SK-N-SH treated with all-trans-retinoic acid at 6 μM for 48 hours (cell line): ENCODE data around the gene CH25H.

Experiments used
- ATAC-seq: fragments of 200-7000 bp; cut with Tn5 transposase; 3 replicates; pipeline ENCODE4 v1.9.1; 2020; ENCODE audit warnings: mild to moderate bottlenecking, moderate library complexity
- ARNTL ChIP-seq: fragments of 450-650 bp; formaldehyde crosslinking; IDR thresholded peaks from 2 replicates; pipeline ENCODE4 v1.5.0; 2020; ENCODE audit warnings: low read depth, mild to moderate bottlenecking, moderate library complexity, borderline replicate concordance
- BACH2 ChIP-seq: fragments of 250-450 bp; sonication (Bioruptor Pico); IDR thresholded peaks from 2 replicates; pipeline ENCODE4 v1.9.0; 2021; ENCODE audit warnings: mild to moderate bottlenecking, borderline replicate concordance
- CREB5 ChIP-seq: fragments of 250-450 bp; sonication (Bioruptor Pico); IDR thresholded peaks from 2 replicates; pipeline ENCODE4 v1.5.1; 2020; ENCODE audit warnings: low read depth, mild to moderate bottlenecking, moderate library complexity
- CSDC2 ChIP-seq: fragments of 250-450 bp; sonication (Bioruptor Pico); IDR thresholded peaks from 2 replicates; pipeline ENCODE4 v1.5.0; 2020; ENCODE audit warnings: mild to moderate bottlenecking, moderate library complexity
- CSRNP3 ChIP-seq: fragments of 250-450 bp; sonication (Bioruptor Pico); IDR thresholded peaks from 2 replicates; pipeline ENCODE4 v1.5.1; 2021; ENCODE audit warnings: mild to moderate bottlenecking, moderate library complexity
- ESRRG ChIP-seq: fragments of 250-450 bp; sonication (Bioruptor Pico); IDR thresholded peaks from 2 replicates; pipeline ENCODE4 v1.6.1; 2021; ENCODE audit warnings: mild to moderate bottlenecking
- GLIS3 ChIP-seq: fragments of 250-450 bp; sonication (Bioruptor Pico); IDR thresholded peaks from 2 replicates; pipeline ENCODE4 v1.5.0; 2020; ENCODE audit warnings: mild to moderate bottlenecking, moderate library complexity
- ISL1 ChIP-seq: fragments of 250-450 bp; sonication (Bioruptor Pico); IDR thresholded peaks from 2 replicates; pipeline ENCODE4 v2.1.2; 2022; ENCODE audit warnings: mild to moderate bottlenecking, moderate library complexity
- OSR1 ChIP-seq: fragments of 250-450 bp; sonication (Bioruptor Pico); IDR thresholded peaks from 2 replicates; pipeline ENCODE4 v1.8.0; 2022; ENCODE audit warnings: moderate library complexity, mild to moderate bottlenecking, inconsistent platforms
- PATZ1 ChIP-seq: fragments of 250-450 bp; sonication (Bioruptor Pico); IDR thresholded peaks from 2 replicates; pipeline ENCODE4 v1.8.0; 2020; ENCODE audit warnings: mild to moderate bottlenecking, moderate library complexity, borderline replicate concordance
- PPARA ChIP-seq: fragments of 250-450 bp; sonication (Bioruptor Pico); IDR thresholded peaks from 2 replicates; pipeline ENCODE4 v1.5.0; 2020; ENCODE audit warnings: mild to moderate bottlenecking, borderline replicate concordance
- RARB ChIP-seq: fragments of 250-450 bp; sonication (Bioruptor Pico); IDR thresholded peaks from 2 replicates; pipeline ENCODE4 v1.8.0; 2021; ENCODE audit warnings: mild to moderate bottlenecking, moderate library complexity
- SNAI2 ChIP-seq: fragments of 250-450 bp; sonication (Bioruptor Pico); IDR thresholded peaks from 2 replicates; pipeline ENCODE4 v1.5.0; 2020; ENCODE audit warnings: mild to moderate bottlenecking, moderate library complexity
- TCF4 ChIP-seq: fragments of 250-450 bp; sonication (Bioruptor Pico); IDR thresholded peaks from 2 replicates; pipeline ENCODE4 v1.8.0; 2021; ENCODE audit warnings: mild to moderate bottlenecking, moderate library complexity, borderline replicate concordance
- TSHZ2 ChIP-seq: fragments of 250-450 bp; sonication (Bioruptor Pico); IDR thresholded peaks from 2 replicates; pipeline ENCODE4 v1.5.0; 2020; ENCODE audit warnings: mild to moderate bottlenecking, moderate library complexity
- ZC3H10 ChIP-seq: fragments of 250-450 bp; sonication (Bioruptor Pico); IDR thresholded peaks from 2 replicates; pipeline ENCODE4 v1.5.1; 2021; ENCODE audit warnings: mild to moderate bottlenecking, moderate library complexity
- ZFP30 ChIP-seq: fragments of 450-650 bp; formaldehyde crosslinking; IDR thresholded peaks from 2 replicates; pipeline ENCODE4 v1.5.0; 2022; ENCODE audit warnings: mild to moderate bottlenecking, moderate library complexity
- ZNF565 ChIP-seq: fragments of 450-650 bp; formaldehyde crosslinking; conservative IDR thresholded peaks from 2 replicates; pipeline ENCODE4 v1.5.0; 2020; ENCODE audit warnings: low read depth, mild to moderate bottlenecking, moderate library complexity
- ZNF70 ChIP-seq: fragments of 450-650 bp; formaldehyde crosslinking; IDR thresholded peaks from 2 replicates; pipeline ENCODE4 v1.5.0; 2020; ENCODE audit warnings: mild to moderate bottlenecking, moderate library complexity
- ZNF8 ChIP-seq: fragments of 450-650 bp; formaldehyde crosslinking; IDR thresholded peaks from 2 replicates; pipeline ENCODE4 v1.5.0; 2020; ENCODE audit warnings: mild to moderate bottlenecking, moderate library complexity
- TF ChIP-seq, protein P1 (sequence below): fragments of 250-450 bp; sonication (Bioruptor Pico); IDR thresholded peaks from 2 replicates; pipeline ENCODE4 v1.8.0; 2021; ENCODE audit warnings: low read depth, mild to moderate bottlenecking, moderate library complexity, borderline replicate concordance

CH25H gene

DNA sequence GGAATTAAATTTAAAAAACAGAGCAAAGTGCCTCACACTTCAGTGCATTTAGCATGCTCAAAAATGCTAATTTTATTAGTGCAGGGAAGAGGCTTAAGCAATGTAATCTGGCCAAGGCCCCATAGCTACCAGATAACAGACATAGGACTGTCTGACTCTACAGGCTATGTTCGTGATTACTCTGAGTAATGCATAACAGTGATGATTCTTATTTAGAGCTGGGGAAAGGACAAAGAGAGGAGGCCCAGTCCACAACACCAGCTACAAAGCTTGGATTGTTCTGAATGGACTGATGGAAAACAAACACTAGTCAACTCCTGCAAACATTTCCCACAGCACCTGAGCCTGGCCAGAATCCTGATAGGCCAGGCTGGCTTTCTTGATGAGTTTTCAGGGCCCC, 8.4 kb upstream of the CH25H start (continued):
- TF ChIP-seq, protein P1, sequence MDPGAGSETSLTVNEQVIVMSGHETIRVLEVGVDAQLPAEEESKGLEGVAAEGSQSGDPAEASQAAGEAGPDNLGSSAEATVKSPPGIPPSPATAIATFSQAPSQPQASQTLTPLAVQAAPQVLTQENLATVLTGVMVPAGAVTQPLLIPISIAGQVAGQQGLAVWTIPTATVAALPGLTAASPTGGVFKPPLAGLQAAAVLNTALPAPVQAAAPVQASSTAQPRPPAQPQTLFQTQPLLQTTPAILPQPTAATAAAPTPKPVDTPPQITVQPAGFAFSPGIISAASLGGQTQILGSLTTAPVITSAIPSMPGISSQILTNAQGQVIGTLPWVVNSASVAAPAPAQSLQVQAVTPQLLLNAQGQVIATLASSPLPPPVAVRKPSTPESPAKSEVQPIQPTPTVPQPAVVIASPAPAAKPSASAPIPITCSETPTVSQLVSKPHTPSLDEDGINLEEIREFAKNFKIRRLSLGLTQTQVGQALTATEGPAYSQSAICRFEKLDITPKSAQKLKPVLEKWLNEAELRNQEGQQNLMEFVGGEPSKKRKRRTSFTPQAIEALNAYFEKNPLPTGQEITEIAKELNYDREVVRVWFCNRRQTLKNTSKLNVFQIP = no peak
- TF ChIP-seq ARNTL (CRISPR knock-in tag) = no peak
- TF ChIP-seq, all 23 proteins: peak for 0

DNA sequence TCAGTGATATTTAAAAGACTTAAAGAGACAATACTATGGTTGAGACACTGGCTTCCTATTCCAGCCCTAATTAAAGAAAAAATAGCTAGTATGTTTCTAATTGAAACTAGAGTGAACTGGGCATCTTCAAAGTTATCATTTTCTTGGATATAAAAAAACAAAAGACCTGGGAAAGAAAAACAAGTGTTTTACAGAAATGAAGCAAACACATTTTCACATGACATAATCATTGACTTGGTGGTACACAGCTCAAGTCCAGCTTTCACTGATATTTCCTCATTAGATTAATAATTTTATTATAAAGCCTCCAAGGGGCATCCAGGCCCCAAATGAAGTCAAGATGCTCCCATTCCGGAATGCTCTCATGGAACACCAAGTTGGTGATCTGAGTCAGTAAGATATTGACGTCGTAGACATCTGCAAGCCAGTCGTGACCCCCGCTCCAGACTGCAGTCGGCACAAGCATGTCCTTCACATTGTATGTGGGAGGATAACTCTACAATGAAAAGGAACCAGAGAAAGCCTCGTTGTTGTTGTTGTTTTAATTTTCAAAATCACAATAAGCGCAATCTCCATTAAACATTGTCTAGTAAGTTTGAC, 7.5 kb upstream of the CH25H start:
- no peak for TF ChIP-seq BACH2
- no peak for TF ChIP-seq ZNF70
- no peak for TF ChIP-seq CREB5 (CRISPR knock-in tag)
- no peak for TF ChIP-seq CSRNP3 (CRISPR knock-in tag)
- no peak for TF ChIP-seq ISL1
- TF ChIP-seq ZNF565 (CRISPR knock-in tag) = no peak
- TF ChIP-seq PATZ1 (CRISPR knock-in tag) = no peak
- no peak for TF ChIP-seq OSR1 (CRISPR knock-in tag)
- TF ChIP-seq, protein P1 = no peak
- TF ChIP-seq GLIS3 (CRISPR knock-in tag) = no peak
- no peak for TF ChIP-seq RARB (CRISPR knock-in tag)
- TF ChIP-seq ZC3H10 = no peak
- TF ChIP-seq CSDC2 (CRISPR knock-in tag) = no peak
- no peak for TF ChIP-seq ZNF8 (CRISPR knock-in tag)
- no peak for TF ChIP-seq ZFP30 (CRISPR knock-in tag)
- TF ChIP-seq PPARA (CRISPR knock-in tag) = no peak
- TF ChIP-seq ARNTL (CRISPR knock-in tag) = no peak

DNA sequence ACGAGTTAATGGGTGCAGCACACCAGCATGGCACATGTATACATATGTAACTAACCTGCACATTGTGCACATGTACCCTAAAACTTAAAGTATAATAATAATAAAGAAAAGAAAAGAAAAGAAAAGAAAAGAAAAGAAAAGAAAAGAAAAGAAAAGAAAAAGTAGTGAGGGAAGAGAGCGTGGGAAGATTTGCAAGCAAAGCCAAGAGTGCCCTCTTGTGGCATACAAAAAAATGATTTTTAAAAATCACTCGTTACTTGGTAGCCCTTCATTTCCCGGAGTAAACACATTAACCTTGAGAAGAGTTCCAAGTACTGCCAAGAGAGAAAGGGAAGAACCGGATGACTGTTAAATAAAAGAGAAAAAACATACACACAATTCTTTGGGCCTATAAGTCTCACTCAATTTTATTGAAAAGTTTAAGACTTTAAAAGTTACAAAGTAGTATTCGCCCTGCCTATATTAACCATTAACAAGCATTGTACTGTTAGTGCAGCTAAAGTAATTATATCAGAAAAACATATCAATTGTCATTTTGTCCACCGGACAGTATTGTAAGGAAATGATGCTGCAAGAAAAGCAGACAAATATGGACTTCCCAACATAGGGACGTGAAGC, 6.2 kb upstream of the CH25H start:
- TF ChIP-seq ESRRG (CRISPR knock-in tag) = no peak
- TF ChIP-seq ZNF70 = no peak
- TF ChIP-seq ISL1 = no peak
- TF ChIP-seq TSHZ2 = no peak
- TF ChIP-seq, protein P1 = no peak
- TF ChIP-seq ZC3H10 = no peak
- TF ChIP-seq SNAI2 (CRISPR knock-in tag) = no peak
- no peak for TF ChIP-seq TCF4 (CRISPR knock-in tag)
- ATAC-seq = peak; percentile 75

More for the DNA sequence above, 7.5 kb upstream of the CH25H start:
- ATAC-seq = no peak
